K562 (cell line): ENCODE data around the gene KLF1. TPM values are rescaled to one million over a fixed set of nuclear protein-coding genes. Genes with fewer than 3 reads are reported as not detected.

ENCODE experiments used
- ARHGAP35 ChIP-seq: fragments of 450-650 bp; IDR thresholded peaks from 2 replicates; pipeline ENCODE4 v1.6.1; 2018; ENCODE audit not compliant: partially characterized antibody
- BACH1 ChIP-seq: fragments of 200-800 bp; sonication (Bioruptor generic); IDR thresholded peaks from 2 replicates; pipeline ENCODE4 v1.6.1; 2016; ENCODE audit warnings: missing genetic modification characterization, missing compliant biosample characterization
- DDX20 ChIP-seq: fragments of 450-650 bp; IDR thresholded peaks from 2 replicates; pipeline ENCODE4 v1.6.1; 2016; ENCODE audit warnings: missing genetic modification characterization, low read depth, mild to moderate bottlenecking, missing compliant biosample characterization, moderate library complexity
- ETV5 ChIP-seq: sonication (generic); formaldehyde crosslinking; IDR thresholded peaks from 2 replicates; pipeline ENCODE4 v1.4.0; 2020; ENCODE audit warnings: low read depth, mild to moderate bottlenecking, missing genetic modification reagents
- HIVEP1 ChIP-seq: fragments of 250-450 bp; sonication (Bioruptor Pico); IDR thresholded peaks from 2 replicates; pipeline ENCODE4 v1.4.0; 2020; ENCODE audit warnings: mild to moderate bottlenecking
- HNRNPK ChIP-seq: fragments of 200-400 bp; formaldehyde crosslinking; IDR thresholded peaks from one replicate; pipeline ENCODE4 v1.6.1; 2018; ENCODE audit warnings: mild to moderate bottlenecking, low read depth, low read length; ENCODE audit not compliant: poor library complexity, severe bottlenecking
- NCOR1 ChIP-seq: fragments of 450-650 bp; IDR thresholded peaks from 2 replicates; pipeline ENCODE4 v1.6.1; 2016; ENCODE audit warnings: mild to moderate bottlenecking, moderate library complexity
- NFXL1 ChIP-seq: fragments of 450-650 bp; formaldehyde crosslinking; IDR thresholded peaks from 2 replicates; pipeline ENCODE4 v1.4.0; 2021; ENCODE audit warnings: mild to moderate bottlenecking
- NUFIP1 ChIP-seq: fragments of 450-650 bp; IDR thresholded peaks from 2 replicates; pipeline ENCODE4 v1.6.1; 2018; ENCODE audit not compliant: partially characterized antibody
- PHF21A ChIP-seq: fragments of 450-650 bp; IDR thresholded peaks from 2 replicates; pipeline ENCODE4 v1.6.1; 2017; ENCODE audit warnings: low read depth, borderline replicate concordance
- POLR2G ChIP-seq: fragments of 200-400 bp; formaldehyde crosslinking; IDR thresholded peaks from 2 replicates; pipeline ENCODE4 v1.6.1; 2017; ENCODE audit warnings: low read depth, mild to moderate bottlenecking, antibody characterized with exemption, low read length, moderate library complexity
- RUNX1 ChIP-seq: sonication (generic); IDR thresholded peaks from 2 replicates; pipeline ENCODE4 v1.6.1; 2016; ENCODE audit warnings: antibody characterized with exemption, low read depth
- SMARCE1 ChIP-seq: fragments of 450-650 bp; IDR thresholded peaks from 2 replicates; pipeline ENCODE4 v1.7.1; 2016; ENCODE audit warnings: mild to moderate bottlenecking
- SPI1 ChIP-seq: IDR thresholded peaks from 2 replicates; pipeline ENCODE4 v1.6.1; 2011; ENCODE audit warnings: low read depth, low read length, control low read depth, borderline replicate concordance
- TAF9B ChIP-seq: fragments of 450-650 bp; IDR thresholded peaks from 2 replicates; pipeline ENCODE4 v1.6.1; 2018; ENCODE audit warnings: mild to moderate bottlenecking; ENCODE audit not compliant: partially characterized antibody
- TBL1XR1 ChIP-seq, 2 experiments: IDR thresholded peaks; 2 replicates each; pipeline ENCODE4 v1.6.1; 2012; ENCODE audit warnings: improper control_type of control experiment in 2 of 2, low read length in 2 of 2, mild to moderate bottlenecking in 1 of 2
- TCF7L2 ChIP-seq: fragments of 150-350 bp; IDR thresholded peaks from 2 replicates; pipeline ENCODE4 v1.6.1; 2016; ENCODE audit warnings: low read depth, mild to moderate bottlenecking, low read length, moderate library complexity
- ZC3H4 ChIP-seq: sonication (generic); formaldehyde crosslinking; IDR thresholded peaks from 2 replicates; pipeline ENCODE4 v1.9.0; 2021; ENCODE audit warnings: missing genetic modification reagents, borderline replicate concordance
- ZNF668 ChIP-seq: fragments of 250-450 bp; sonication (Bioruptor Pico); IDR thresholded peaks from 2 replicates; pipeline ENCODE4 v1.8.0; 2022; ENCODE audit warnings: mild to moderate bottlenecking, inconsistent platforms
- ZNF717 ChIP-seq: fragments of 250-450 bp; sonication (Bioruptor Pico); IDR thresholded peaks from 2 replicates; pipeline ENCODE4 v1.5.0; 2021
- polyA plus RNA-seq, 8 experiments: library from polyadenylated mRNA; depleted of rRNA in 4 of 8; stranded (reverse) in 5 of 8; unstranded in 3 of 8; fragments of >200 nt; fragmentation: Nextera tagmentation in 2 of 8; fragmentation: Illumina TruSeq in 1 of 8; extraction: Ambion mirVana in 2 of 8; extraction: Trizol in 1 of 8; gene quantifications; 2 replicates each; pipeline versions ENCODE4 v1.2.1 to v1.2.3, GENCODE V29; 2011 to 2014; ENCODE audit warnings: inconsistent platforms in 1 of 8, missing spikeins in 1 of 8
- total RNA-seq, 7 experiments: library from RNA; depleted of rRNA in 6 of 7; stranded (reverse); fragments of >200 nt in 6 of 7; fragmentation: Illumina TruSeq in 2 of 7; extraction: Trizol in 2 of 7; gene quantifications; 2 replicates each; pipeline versions ENCODE4 v1.2.1 to v1.2.3, GENCODE V29; 2011 to 2021; ENCODE audit warnings: low replicate concordance in 1 of 7
- TF ChIP-seq, protein P1 (sequence below): sonication (generic); formaldehyde crosslinking; IDR thresholded peaks from 2 replicates; pipeline ENCODE4 v1.8.0; 2022; ENCODE audit warnings: mild to moderate bottlenecking, missing genetic modification reagents
- TF ChIP-seq, protein P2 (sequence below): fragments of 450-650 bp; IDR thresholded peaks from 2 replicates; pipeline ENCODE4 v1.6.1; 2016; ENCODE audit warnings: mild to moderate bottlenecking
- TF ChIP-seq, protein P3 (sequence below): fragments of 450-650 bp; formaldehyde crosslinking; IDR thresholded peaks from 2 replicates; pipeline ENCODE4 v1.4.0; 2020; ENCODE audit warnings: mild to moderate bottlenecking, moderate library complexity

The KLF1 gene
- total and polyA plus RNA-seq, 9 of the 15 experiments (the other 6 are each of a cell fraction or from before 2014, with no cell fraction given), result 8.4 to 163 (median 47.3) TPM

DNA sequence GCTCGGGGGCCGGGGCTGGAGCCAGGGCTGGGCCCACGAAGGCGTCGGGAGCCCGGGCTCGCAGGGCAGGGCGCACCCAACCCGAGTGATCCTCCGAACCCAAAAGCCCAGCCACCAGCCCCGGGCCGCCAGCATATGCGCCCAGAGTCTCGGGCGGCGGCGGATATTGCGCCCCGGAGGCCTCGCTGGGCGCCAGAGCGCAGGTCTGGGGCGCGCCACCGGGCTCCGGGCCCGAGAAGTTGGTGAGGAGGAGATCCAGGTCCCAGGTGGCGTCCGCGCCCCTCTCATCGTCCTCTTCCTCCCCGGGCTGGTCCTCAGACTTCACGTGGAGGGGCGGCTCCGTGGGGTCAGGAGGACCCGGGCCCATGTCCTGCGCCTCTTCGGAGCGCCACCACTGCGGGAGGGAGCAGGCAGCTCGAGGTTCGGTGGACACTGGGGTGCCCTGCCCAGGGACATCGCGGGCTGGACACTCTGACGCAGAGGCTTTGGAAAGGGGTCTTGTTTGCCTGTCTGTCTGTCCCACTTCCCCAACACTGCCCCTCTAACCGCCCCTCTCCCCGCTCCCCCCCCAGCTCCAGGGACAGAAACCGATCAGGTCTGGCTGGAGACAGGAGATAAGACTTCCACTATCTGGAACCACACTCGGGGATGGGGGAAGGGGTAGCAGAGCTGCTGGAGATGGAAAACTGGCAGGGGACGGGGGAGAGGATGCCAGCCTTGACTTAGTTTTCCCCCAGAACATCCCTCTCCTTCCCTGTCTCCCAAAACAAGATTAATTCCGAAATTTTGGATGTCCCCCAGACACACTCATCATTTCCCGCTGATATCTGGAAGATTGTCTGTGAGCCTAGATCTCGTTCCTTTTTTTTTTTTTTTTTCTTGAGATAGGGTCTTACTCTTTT lies 1.0 kb downstream of the KLF1 start (continued):
- TF ChIP-seq HIVEP1 (CRISPR knock-in tag) (no peak), ZNF668 (CRISPR knock-in tag) (no peak), HNRNPK (no peak), NCOR1 (peak; percentile 94), TAF9B (peak; percentile 25), POLR2G (peak; percentile 34), TBL1XR1 (IDR thresholded peaks at IDR 0.05; ENCODE audit: low read length in 2 of 2) (peak; percentile 49 to 88; a peak in 2 of 4 replicates), DDX20 (tag) (no peak), ZC3H4 (CRISPR knock-in tag) (no peak), NUFIP1 (no peak), TCF7L2 (no peak), PHF21A (no peak), SPI1 (0 out of 2 replicates have a peak, but pooled peaks have one; percentile 27), ARHGAP35 (no peak), NFXL1 (CRISPR knock-in tag) (no peak), ETV5 (no peak), ZNF717 (CRISPR knock-in tag) (no peak), BACH1 (tag) (no peak), RUNX1 (peak; percentile 57; the same call in 1 of the 2 replicates), SMARCE1 (peak; percentile 83)
- TF ChIP-seq, protein P1, sequence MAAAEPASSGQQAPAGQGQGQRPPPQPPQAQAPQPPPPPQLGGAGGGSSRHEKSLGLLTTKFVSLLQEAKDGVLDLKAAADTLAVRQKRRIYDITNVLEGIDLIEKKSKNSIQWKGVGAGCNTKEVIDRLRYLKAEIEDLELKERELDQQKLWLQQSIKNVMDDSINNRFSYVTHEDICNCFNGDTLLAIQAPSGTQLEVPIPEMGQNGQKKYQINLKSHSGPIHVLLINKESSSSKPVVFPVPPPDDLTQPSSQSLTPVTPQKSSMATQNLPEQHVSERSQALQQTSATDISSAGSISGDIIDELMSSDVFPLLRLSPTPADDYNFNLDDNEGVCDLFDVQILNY (CRISPR knock-in tag), result no peak
- TF ChIP-seq, protein P2, sequence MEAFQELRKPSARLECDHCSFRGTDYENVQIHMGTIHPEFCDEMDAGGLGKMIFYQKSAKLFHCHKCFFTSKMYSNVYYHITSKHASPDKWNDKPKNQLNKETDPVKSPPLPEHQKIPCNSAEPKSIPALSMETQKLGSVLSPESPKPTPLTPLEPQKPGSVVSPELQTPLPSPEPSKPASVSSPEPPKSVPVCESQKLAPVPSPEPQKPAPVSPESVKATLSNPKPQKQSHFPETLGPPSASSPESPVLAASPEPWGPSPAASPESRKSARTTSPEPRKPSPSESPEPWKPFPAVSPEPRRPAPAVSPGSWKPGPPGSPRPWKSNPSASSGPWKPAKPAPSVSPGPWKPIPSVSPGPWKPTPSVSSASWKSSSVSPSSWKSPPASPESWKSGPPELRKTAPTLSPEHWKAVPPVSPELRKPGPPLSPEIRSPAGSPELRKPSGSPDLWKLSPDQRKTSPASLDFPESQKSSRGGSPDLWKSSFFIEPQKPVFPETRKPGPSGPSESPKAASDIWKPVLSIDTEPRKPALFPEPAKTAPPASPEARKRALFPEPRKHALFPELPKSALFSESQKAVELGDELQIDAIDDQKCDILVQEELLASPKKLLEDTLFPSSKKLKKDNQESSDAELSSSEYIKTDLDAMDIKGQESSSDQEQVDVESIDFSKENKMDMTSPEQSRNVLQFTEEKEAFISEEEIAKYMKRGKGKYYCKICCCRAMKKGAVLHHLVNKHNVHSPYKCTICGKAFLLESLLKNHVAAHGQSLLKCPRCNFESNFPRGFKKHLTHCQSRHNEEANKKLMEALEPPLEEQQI, result no peak
- TF ChIP-seq, protein P3, sequence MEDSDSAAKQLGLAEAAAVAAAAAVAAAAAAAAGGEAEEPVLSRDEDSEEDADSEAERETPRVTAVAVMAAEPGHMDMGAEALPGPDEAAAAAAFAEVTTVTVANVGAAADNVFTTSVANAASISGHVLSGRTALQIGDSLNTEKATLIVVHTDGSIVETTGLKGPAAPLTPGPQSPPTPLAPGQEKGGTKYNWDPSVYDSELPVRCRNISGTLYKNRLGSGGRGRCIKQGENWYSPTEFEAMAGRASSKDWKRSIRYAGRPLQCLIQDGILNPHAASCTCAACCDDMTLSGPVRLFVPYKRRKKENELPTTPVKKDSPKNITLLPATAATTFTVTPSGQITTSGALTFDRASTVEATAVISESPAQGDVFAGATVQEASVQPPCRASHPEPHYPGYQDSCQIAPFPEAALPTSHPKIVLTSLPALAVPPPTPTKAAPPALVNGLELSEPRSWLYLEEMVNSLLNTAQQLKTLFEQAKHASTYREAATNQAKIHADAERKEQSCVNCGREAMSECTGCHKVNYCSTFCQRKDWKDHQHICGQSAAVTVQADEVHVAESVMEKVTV, result no peak
